ENCODE results near the gene RHOJ. TPM values are rescaled to one million over a fixed set of nuclear protein-coding genes. Genes with fewer than 3 reads are reported as not detected.

RHOJ gene
- total and polyA plus RNA-seq, 2 of the 4 experiments (the other 2 are of a cell fraction) = 9.5 to 33.9 TPM

DNA sequence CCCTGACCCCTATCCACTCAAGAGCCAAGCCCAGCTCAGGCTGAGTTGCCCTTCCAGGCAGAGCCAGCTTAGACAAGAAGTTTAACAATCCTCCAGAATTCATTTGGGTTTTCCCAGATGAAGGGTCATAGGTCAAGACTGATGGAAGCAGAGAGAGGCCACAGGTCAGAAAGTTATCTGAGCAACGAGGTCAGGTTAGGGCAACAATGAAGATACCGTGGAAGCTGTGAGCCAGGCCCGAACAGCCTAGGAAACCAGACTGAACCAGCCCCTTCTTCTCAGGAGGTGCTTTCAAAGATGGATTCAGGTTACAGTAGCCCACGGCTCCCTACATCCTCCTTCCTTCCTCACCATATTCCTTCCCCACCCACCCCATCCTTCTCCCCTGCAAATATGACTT is 53.1 kb downstream of the RHOJ start:
- Histone ChIP-seq H3K4me2 (ENCODE audit: low read depth, low read length) (no peak overlapping the region), H2AFZ (replicated peaks; ENCODE audit: low read length, poor library complexity) (no peak overlapping the region), H4K91ac (ENCODE audit: insufficient read depth, low read depth, low read length) (no peak overlapping the region), H2BK5ac (ENCODE audit: low read depth, low read length, poor library complexity, severe bottlenecking) (no peak overlapping the region), H3K9ac (ENCODE audit: low read depth, low read length) (no peak overlapping the region), H4K20me1 (ENCODE audit: insufficient read depth, low read length) (no peaks in the 10 kb centered on the region), H4K8ac (ENCODE audit: low read depth in 2 of 2, low read length in 2 of 2) (no peak overlapping the region), H3K18ac (ENCODE audit: low read depth, low read length) (no peak overlapping the region), H3K23ac (ENCODE audit: low read depth, low read length) (no peak overlapping the region), H3K79me1 (ENCODE audit: low read depth in 1 of 2, low read length in 2 of 2) (no peaks in the 10 kb centered on the region), H3K9me1 (ENCODE audit: insufficient read depth, low read length) (no peaks in the 10 kb centered on the region), H2BK20ac (ENCODE audit: low read depth, low read length) (no peak overlapping the region), H3K27me3 (ENCODE audit: control insufficient read depth, insufficient read depth, low read length) (no peaks in the 10 kb centered on the region), H2AK9ac (replicated peaks; ENCODE audit: low read depth, low read length, poor library complexity) (no peak overlapping the region), H4K5ac (ENCODE audit: low read depth, low read length) (no peak overlapping the region), H3K4me1 (ENCODE audit: control insufficient read depth, insufficient read depth, low read length) (no peaks in the 10 kb centered on the region), H3K4ac (ENCODE audit: low read depth, low read length) (no peak overlapping the region), H3K27ac (ENCODE audit: insufficient read depth, low read length) (no peak overlapping the region), H3K56ac (ENCODE audit: extremely low read depth, insufficient read depth, low read length) (no peak overlapping the region), H2BK15ac (ENCODE audit: low read depth, low read length) (no peak overlapping the region), H3K9me3 (ENCODE audit: control insufficient read depth, insufficient read depth, low read length) (no peaks in the 10 kb centered on the region), H3K4me3 (ENCODE audit: insufficient read depth, low read depth, low read length) (no peak overlapping the region), H3K14ac (replicated peaks; ENCODE audit: low read depth, low read length) (no peak overlapping the region), H2BK120ac (ENCODE audit: low read depth, low read length) (no peak overlapping the region), H2AK5ac (ENCODE audit: low read depth, low read length) (no peak overlapping the region), H3K36me3 (ENCODE audit: control insufficient read depth, insufficient read depth, low read length) (no peaks in the 10 kb centered on the region)
- ChIA-PET CTCF (interaction anchor here (0.6 kb wide), 1 partner anchor 876 kb away, joined by 7 read pairs; no protein-coding TSS in a partner anchor), POLR2A (ENCODE audit: unreplicated experiment) (interaction anchor here (0.6 kb wide), 1 partner anchor 78 kb away, joined by 6 read pairs; no protein-coding TSS in a partner anchor)
- DNase-seq = no peak
- TF ChIP-seq, protein P1, sequence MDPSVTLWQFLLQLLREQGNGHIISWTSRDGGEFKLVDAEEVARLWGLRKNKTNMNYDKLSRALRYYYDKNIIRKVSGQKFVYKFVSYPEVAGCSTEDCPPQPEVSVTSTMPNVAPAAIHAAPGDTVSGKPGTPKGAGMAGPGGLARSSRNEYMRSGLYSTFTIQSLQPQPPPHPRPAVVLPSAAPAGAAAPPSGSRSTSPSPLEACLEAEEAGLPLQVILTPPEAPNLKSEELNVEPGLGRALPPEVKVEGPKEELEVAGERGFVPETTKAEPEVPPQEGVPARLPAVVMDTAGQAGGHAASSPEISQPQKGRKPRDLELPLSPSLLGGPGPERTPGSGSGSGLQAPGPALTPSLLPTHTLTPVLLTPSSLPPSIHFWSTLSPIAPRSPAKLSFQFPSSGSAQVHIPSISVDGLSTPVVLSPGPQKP (IDR thresholded peaks at IDR 0.05; ENCODE audit: borderline replicate concordance, low read depth, low read length) = no peak
- TF ChIP-seq, protein P2, sequence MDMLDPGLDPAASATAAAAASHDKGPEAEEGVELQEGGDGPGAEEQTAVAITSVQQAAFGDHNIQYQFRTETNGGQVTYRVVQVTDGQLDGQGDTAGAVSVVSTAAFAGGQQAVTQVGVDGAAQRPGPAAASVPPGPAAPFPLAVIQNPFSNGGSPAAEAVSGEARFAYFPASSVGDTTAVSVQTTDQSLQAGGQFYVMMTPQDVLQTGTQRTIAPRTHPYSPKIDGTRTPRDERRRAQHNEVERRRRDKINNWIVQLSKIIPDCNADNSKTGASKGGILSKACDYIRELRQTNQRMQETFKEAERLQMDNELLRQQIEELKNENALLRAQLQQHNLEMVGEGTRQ (IDR thresholded peaks at IDR 0.05; ENCODE audit: low read depth, low read length) = no peak
- TF ChIP-seq MXI1 (IDR thresholded peaks at IDR 0.05; ENCODE audit: borderline replicate concordance, low read depth, low read length) (no peak), FOS (IDR thresholded peaks at IDR 0.05; ENCODE audit: low read depth, low read length) (no peak)
- in situ Hi-C loops (cut with MboI; ENCODE audit: low sequenced_read_pairs) = no loop called here
- intact Hi-C loops (cut with micrococcal nuclease) = no loop called here
- ATAC-seq (ENCODE audit: low read depth) = no peak
- no CpG with 5 or more reads among the region's 4 CpGs for WGBS, 2 experiments (ENCODE audit: extremely low coverage in 2 of 2, insufficient read length in 1 of 2)
- dilution Hi-C loops (cut with HindIII; ENCODE audit: low sequenced_read_pairs, unreplicated experiment) = no loop called here
- no TSS peak for BruUV-seq (replicated peaks)

Measured in IMR-90 (cell line).